Myocyte (in vitro differentiated cells): ENCODE measurements around the gene MFAP4. TPM values are rescaled to one million over a fixed set of nuclear protein-coding genes. Genes with fewer than 3 reads are reported as not detected.
"Not testable (repeated sequence)": the region's sequence is repeated elsewhere in the genome, so short reads cannot be mapped to it uniquely, and the experiment has no call there.

Experiments used
- DNase-seq: peaks from one replicate; pipeline ENCODE4 v3.0.0-alpha.2; 2012; ENCODE audit warnings: low read depth
- total RNA-seq: library from RNA; depleted of rRNA; stranded (reverse); fragments of >200 nt; gene quantifications from 2 replicates; pipeline ENCODE4 v1.2.3, GENCODE V29; 2014

Gene MFAP4
- total RNA-seq, 1 donor from 2014 or later, result 8.9 TPM

GRCh38 chr17:19354748-19355147, 32.2 kb downstream of the MFAP4 start:
- no peak for DNase-seq

- DNase-seq, result not testable (repeated sequence)
These were observed 33.6 kb downstream of the MFAP4 start for GRCh38 chr17:19353401-19353800.

GRCh38 chr17:19348806-19349205, 38.2 kb downstream of the MFAP4 start:
- no peak for DNase-seq

- no peak for DNase-seq
These were observed 38.8 kb downstream of the MFAP4 start for GRCh38 chr17:19348081-19348650.

GRCh38 chr17:19347323-19348080, 39.5 kb downstream of the MFAP4 start:
- DNase-seq, result no peak

- peak; percentile 79 for DNase-seq
These were observed 40.4 kb downstream of the MFAP4 start for GRCh38 chr17:19346351-19347255.

GRCh38 chr17:19345486-19346350, 41.3 kb downstream of the MFAP4 start:
- no peak for DNase-seq

- no peak for DNase-seq
These were observed 41.9 kb downstream of the MFAP4 start for GRCh38 chr17:19345067-19345460.

GRCh38 chr17:19344311-19345066, 42.5 kb downstream of the MFAP4 start:
- no peak for DNase-seq

GRCh38 chr17:19343671-19344151, 43.3 kb downstream of the MFAP4 start:
- no peak for DNase-seq

GRCh38 chr17:19343256-19343630, 43.7 kb downstream of the MFAP4 start:
- DNase-seq, result no peak

GRCh38 chr17:19342611-19343255, 44.3 kb downstream of the MFAP4 start:
- no peak for DNase-seq

GRCh38 chr17:19341641-19342610, 45.1 kb downstream of the MFAP4 start:
- peak; percentile 40 for DNase-seq

- DNase-seq, result no peak
These were observed 45.8 kb downstream of the MFAP4 start for GRCh38 chr17:19341211-19341631.

GRCh38 chr17:19339341-19339815, 47.6 kb downstream of the MFAP4 start:
- no peak for DNase-seq

- DNase-seq, result peak; percentile 43
These were observed 48.7 kb downstream of the MFAP4 start for GRCh38 chr17:19338031-19338990.

- no peak for DNase-seq
These were observed 49.3 kb downstream of the MFAP4 start for GRCh38 chr17:19337712-19338023.
